OCI-LY7 (cell line): ENCODE measurements around the gene HEG1. TPM values are rescaled to one million over a fixed set of nuclear protein-coding genes. Genes with fewer than 3 reads are reported as not detected.
A peak's percentile ranks its signal among the peaks of the same experiment; 100 is the strongest.

Experiments
- BruUV-seq: library from RNA; stranded (reverse); fragments of 400-500 nt; replicated peaks from 2 replicates; lab custom pipeline; 2021; lab: Mats Ljungman, UMichigan
- CTCF ChIA-PET: fragments of 300-600 bp; sonication (Branson Sonifier 250); formaldehyde crosslinking; loops from one replicate; lab custom pipeline; 2022; ENCODE audit warnings: antibody characterized with exemption; ENCODE audit not compliant: unreplicated experiment; lab: Charles Lee
- POLR2A ChIA-PET: fragments of 300-600 bp; sonication (Branson Sonifier 250); formaldehyde crosslinking; loops from one replicate; lab custom pipeline; 2022; ENCODE audit warnings: antibody characterized with exemption; lab: Charles Lee
- DNase-seq: peaks from one replicate; pipeline ENCODE4 v3.0.0-alpha.2; 2015; ENCODE audit warnings: low spot score
- H2AFZ ChIP-seq: fragments of 200-600 bp; sonication (generic), shearing (Covaris generic); 2 replicates; pipeline ENCODE4 v1.6.1; 2014; ENCODE audit warnings: mild to moderate bottlenecking, antibody characterized with exemption, low read length, moderate library complexity
- H3K27ac ChIP-seq: fragments of 200-600 bp; sonication (generic); 2 replicates; pipeline ENCODE4 v1.5.1; 2014; ENCODE audit warnings: mixed run types, low read depth, mild to moderate bottlenecking, moderate library complexity, low read length, inconsistent platforms; ENCODE audit not compliant: poor library complexity, severe bottlenecking
- H3K36me3 ChIP-seq: fragments of 200-600 bp; sonication (generic); 2 replicates; pipeline ENCODE4 v1.6.1; 2014; ENCODE audit warnings: mild to moderate bottlenecking, antibody characterized with exemption, low read length, moderate library complexity, mixed read lengths; ENCODE audit not compliant: insufficient read depth
- H3K4me1 ChIP-seq: fragments of 200-600 bp; sonication (generic); 2 replicates; pipeline ENCODE4 v1.5.1; 2014; ENCODE audit warnings: mild to moderate bottlenecking, low read length; ENCODE audit not compliant: insufficient read depth, poor library complexity, severe bottlenecking
- H3K4me2 ChIP-seq: fragments of 200-600 bp; sonication (generic); 2 replicates; pipeline ENCODE4 v1.6.1; 2014; ENCODE audit warnings: mild to moderate bottlenecking, low read length
- H3K4me3 ChIP-seq: fragments of 200-600 bp; sonication (generic); 2 replicates; pipeline ENCODE4 v1.5.1; 2014; ENCODE audit warnings: mild to moderate bottlenecking, low read depth, low read length; ENCODE audit not compliant: poor library complexity, severe bottlenecking
- H3K79me2 ChIP-seq: fragments of 200-600 bp; sonication (generic); 2 replicates; pipeline ENCODE4 v1.6.1; 2016; ENCODE audit warnings: low read depth, mild to moderate bottlenecking, low read length, moderate library complexity, mixed read lengths; ENCODE audit not compliant: insufficient read depth
- H3K9me2 ChIP-seq: fragments of 200-600 bp; sonication (generic); 2 replicates; pipeline ENCODE4 v1.6.1; 2016; ENCODE audit warnings: mild to moderate bottlenecking, low read length, mixed read lengths; ENCODE audit not compliant: insufficient read depth
- H3K9me3 ChIP-seq: fragments of 200-600 bp; sonication (generic); 2 replicates; pipeline ENCODE4 v1.6.1; 2014; ENCODE audit warnings: mild to moderate bottlenecking, mixed run types, low read length, mixed read lengths
- H4K20me1 ChIP-seq: fragments of 200-600 bp; sonication (generic); 2 replicates; pipeline ENCODE4 v1.6.1; 2014; ENCODE audit warnings: mild to moderate bottlenecking, antibody characterized with exemption, low read length, moderate library complexity, mixed read lengths; ENCODE audit not compliant: insufficient read depth
- CTCF ChIP-seq: fragments of 200-600 bp; sonication (generic); conservative IDR thresholded peaks from 2 replicates; pipeline ENCODE4 v1.5.1; 2014; ENCODE audit warnings: mild to moderate bottlenecking, antibody characterized with exemption, low read length, moderate library complexity, mixed read lengths
- EZH2phosphoT487 ChIP-seq: fragments of 200-600 bp; sonication (generic); IDR thresholded peaks from 2 replicates; pipeline ENCODE4 v1.6.1; 2018; ENCODE audit warnings: low read depth, borderline replicate concordance, mild to moderate bottlenecking, mixed run types, antibody characterized with exemption, low read length, moderate library complexity, mixed read lengths
- intact Hi-C: fragments of 100-400 bp; cut with micrococcal nuclease; formaldehyde crosslinking; loops from one replicate; pipeline ENCODE4 v1.10.0; 2022; ENCODE audit not compliant: unreplicated experiment
- total RNA-seq, 2 experiments: library from RNA; depleted of rRNA in 1 of 2; stranded (reverse); fragments of >200 nt in 1 of 2; shearing (Covaris generic) in 1 of 2; gene quantifications; 2 replicates each; pipeline ENCODE4 v1.2.3, GENCODE V29; 2014 to 2022

HEG1 gene
- total RNA-seq, 2 experiments from 2014 or later, result 2.4 to 6.0 TPM

GRCh38 chr3:124935264-124935663 is 120.5 kb downstream of the HEG1 start:
- Histone ChIP-seq H3K4me2 (no peak overlapping the region), H3K36me3 (no peaks in the 10 kb centered on the region), H3K4me3 (no peak overlapping the region), H3K27ac (no peak overlapping the region), H3K4me1 (no peaks in the 10 kb centered on the region), H3K9me2 (no peaks in the 10 kb centered on the region), H4K20me1 (no peaks in the 10 kb centered on the region), H3K79me2 (no peaks in the 10 kb centered on the region), H3K9me3 (no peaks in the 10 kb centered on the region), H2AFZ (no peak overlapping the region)
- no peak for DNase-seq
- POLR2A ChIA-PET, result interaction anchor here (0.7 kb wide), 1 partner anchor 155 kb away, joined by 4 read pairs; no protein-coding TSS in a partner anchor
- no peak for TF ChIP-seq CTCF
- intact Hi-C loops, result no loop called here
- CTCF ChIA-PET, result no interaction called here
- BruUV-seq, result no TSS peak

- H2AFZ ChIP-seq, result no peak within 1 kb of the TSS
- H4K20me1 ChIP-seq, result no peaks in the 10 kb centered on the region
- H3K79me2 ChIP-seq, result no peaks in the 10 kb centered on the region
- ChIA-PET POLR2A (no interaction called here), CTCF (no interaction called here)
- no peak within 1 kb of the TSS for H3K4me2 ChIP-seq
- intact Hi-C loops, result no loop called here
- BruUV-seq, result no TSS peak
- no peaks in the 10 kb centered on the region for H3K9me3 ChIP-seq
- no peak for DNase-seq
- H3K27ac ChIP-seq, result no peak within 1 kb of the TSS
- no peak for TF ChIP-seq EZH2phosphoT487
- no peak for TF ChIP-seq CTCF
- no peak within 1 kb of the TSS for H3K4me3 ChIP-seq
- no peaks in the 10 kb centered on the region for H3K36me3 ChIP-seq
- no peaks in the 10 kb centered on the region for H3K4me1 ChIP-seq
- no peaks in the 10 kb centered on the region for H3K9me2 ChIP-seq
These were observed 121.2 kb downstream of the HEG1 start, which contains the start of gene MUC13 for GRCh38 chr3:124934577-124934976. Gene MUC13, minus strand, starts transcription at chr3:124934751. Its CDS starts 39 bp downstream, at chr3:124934712.

- TF ChIP-seq CTCF (peak; percentile 90), EZH2phosphoT487 (no peak)
- Histone ChIP-seq H3K27ac (no peak overlapping the region), H3K4me1 (no peaks in the 10 kb centered on the region), H3K36me3 (no peaks in the 10 kb centered on the region), H4K20me1 (no peaks in the 10 kb centered on the region), H2AFZ (no peak overlapping the region), H3K9me3 (no peaks in the 10 kb centered on the region), H3K9me2 (no peaks in the 10 kb centered on the region), H3K79me2 (no peaks in the 10 kb centered on the region), H3K4me2 (no peak overlapping the region), H3K4me3 (no peak overlapping the region)
- intact Hi-C loops, result loop anchor here (1.0 to 5.0 kb wide), 4 partner anchors 234 to 659 kb away; no protein-coding TSS in a partner anchor
- ChIA-PET POLR2A (interaction anchor here (1.4 kb wide), 1 partner anchor 526 kb away, joined by 6 read pairs; no protein-coding TSS in a partner anchor), CTCF (no interaction called here)
- BruUV-seq, result no TSS peak
- peak; percentile 60 for DNase-seq
These were observed 127.2 kb downstream of the HEG1 start for GRCh38 chr3:124928333-124929202.
